HG03159 (cell line): ENCODE measurements around the gene SPCS2.
"Not testable (repeated sequence)": the region's sequence is repeated elsewhere in the genome, so short reads cannot be mapped to it uniquely, and the experiment has no call there.

Experiments
- ATAC-seq: cut with Tn5 transposase; IDR thresholded peaks from one replicate; pipeline ENCODE4 v1.9.1; 2021; ENCODE audit warnings: mild to moderate bottlenecking, moderate library complexity; ENCODE audit not compliant: unreplicated experiment

SPCS2 gene

GRCh38 chr11:75000975-75001354, 51.9 kb downstream of the SPCS2 start:
- no peak for ATAC-seq

DNA sequence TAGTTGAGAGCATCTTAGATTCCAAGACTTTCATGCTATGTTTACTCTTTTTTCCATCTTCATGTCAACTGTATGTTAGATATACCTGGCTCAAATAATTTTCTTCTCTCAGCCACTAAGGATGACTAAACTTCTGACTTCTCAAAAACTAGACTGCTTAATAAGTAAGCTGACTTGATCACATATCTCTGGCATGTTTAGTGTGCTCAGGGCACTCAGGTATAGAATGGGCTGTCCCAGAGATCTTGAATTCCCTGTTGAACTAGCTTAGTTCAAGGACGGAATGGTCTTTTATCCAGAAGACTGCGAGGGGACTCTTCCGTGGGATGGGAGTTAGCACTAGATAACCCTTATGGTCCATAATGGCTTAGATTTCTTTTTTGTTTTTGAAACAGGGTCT, 52.6 kb downstream of the SPCS2 start:
- no peak for ATAC-seq

- ATAC-seq = no peak
Observed at GRCh38 chr11:75002516-75002915, 53.5 kb downstream of the SPCS2 start.

GRCh38 chr11:75004215-75004614, 55.1 kb downstream of the SPCS2 start:
- no peak for ATAC-seq

DNA sequence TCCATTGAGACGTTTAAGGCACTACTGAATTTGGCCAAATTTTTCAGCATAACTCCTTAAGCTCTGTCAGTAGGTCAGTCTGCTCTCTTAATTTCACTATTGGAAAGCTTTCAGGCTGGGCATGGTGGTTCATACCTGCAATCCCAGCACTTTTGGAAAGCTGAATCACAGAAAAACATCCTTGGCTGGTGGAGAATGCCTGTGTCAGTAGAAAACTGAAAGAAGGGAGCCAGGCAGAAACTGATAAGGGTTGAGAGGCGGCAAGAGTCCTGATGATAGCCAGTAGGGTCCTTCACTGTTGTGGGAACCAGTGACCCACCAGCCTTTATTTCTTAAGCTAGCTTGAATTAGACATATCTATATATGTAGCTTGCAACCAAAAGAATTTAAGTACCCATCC, 62.3 kb downstream of the SPCS2 start:
- no peak for ATAC-seq

- ATAC-seq = no peak
Observed at GRCh38 chr11:75011872-75012271, 62.8 kb downstream of the SPCS2 start.

DNA sequence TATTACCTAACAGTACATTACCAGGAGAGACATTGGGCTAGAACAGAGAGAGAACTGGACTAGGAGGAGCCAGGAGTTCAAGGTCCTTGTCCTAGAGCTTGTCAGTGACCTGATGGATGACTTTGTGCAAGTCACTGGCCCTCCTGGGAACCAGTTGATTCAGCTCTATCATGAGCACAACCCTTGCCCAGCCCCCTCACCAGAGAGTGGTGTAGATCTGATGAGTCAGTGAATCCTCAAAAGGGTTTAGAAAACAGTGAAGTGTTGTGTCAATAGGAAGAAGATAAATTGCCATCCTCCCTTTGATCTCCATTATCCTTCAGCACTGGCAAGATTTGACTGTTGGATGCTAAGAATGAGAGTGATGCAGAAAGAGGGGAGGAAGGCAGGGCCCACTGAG, 64.0 kb downstream of the SPCS2 start:
- no peak for ATAC-seq

- no peak for ATAC-seq
Observed at GRCh38 chr11:75014129-75014528, 65.1 kb downstream of the SPCS2 start.

DNA sequence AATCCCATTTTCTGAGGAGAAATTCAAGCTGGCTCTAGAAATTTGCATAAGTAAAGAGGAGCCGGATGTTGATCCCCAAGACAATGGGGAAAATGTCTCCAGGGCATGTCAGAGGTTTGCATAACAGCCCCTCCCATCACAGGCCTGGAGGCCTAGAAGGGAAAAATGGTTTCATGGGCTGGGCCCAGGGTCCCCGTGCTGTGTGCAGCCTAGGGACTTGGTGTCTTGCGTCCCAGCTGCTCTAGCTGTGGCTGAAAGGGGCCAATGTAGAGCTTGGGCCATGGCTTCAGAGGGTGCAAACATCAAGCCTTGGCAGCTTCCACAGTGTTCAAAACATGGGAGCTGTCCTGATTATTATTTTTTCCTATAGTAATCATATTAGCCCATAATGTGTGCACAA, 70.1 kb downstream of the SPCS2 start:
- ATAC-seq = not testable (repeated sequence)

GRCh38 chr11:75020328-75020727, 71.3 kb downstream of the SPCS2 start:
- not testable (repeated sequence) for ATAC-seq

GRCh38 chr11:75022296-75022695, 73.2 kb downstream of the SPCS2 start:
- ATAC-seq = peak; percentile 58

DNA sequence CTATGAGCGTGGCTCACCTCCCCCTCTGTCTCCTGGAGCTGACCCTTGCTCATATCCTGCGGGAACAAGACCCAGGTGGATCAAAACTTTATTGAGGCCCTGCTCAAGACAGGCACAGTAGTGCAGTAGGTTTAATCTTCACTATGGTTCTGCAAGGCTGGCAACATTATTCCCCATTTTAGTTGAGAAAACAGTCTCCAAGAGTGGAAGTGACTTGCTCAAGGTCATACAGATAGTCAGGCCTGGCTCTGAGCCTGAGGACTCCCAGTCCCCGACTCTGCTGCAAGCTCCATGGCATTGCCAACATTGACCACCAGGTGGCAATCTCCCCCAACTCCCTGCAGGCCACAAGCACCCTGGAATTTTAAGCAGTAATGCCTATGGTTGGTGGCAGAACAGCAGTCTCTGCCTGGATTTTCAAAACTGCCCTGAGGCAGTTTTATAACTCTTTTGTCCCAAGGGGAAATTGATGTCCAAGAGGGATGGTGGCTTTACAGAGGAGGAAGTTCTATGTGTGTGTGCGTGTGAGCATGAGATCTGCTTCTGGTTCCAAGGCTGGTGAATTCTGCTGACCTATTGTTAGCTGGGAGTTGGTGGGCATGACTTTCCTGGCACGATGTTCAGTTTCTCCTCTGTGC, 73.8 kb downstream of the SPCS2 start:
- ATAC-seq = peak; percentile 76

DNA sequence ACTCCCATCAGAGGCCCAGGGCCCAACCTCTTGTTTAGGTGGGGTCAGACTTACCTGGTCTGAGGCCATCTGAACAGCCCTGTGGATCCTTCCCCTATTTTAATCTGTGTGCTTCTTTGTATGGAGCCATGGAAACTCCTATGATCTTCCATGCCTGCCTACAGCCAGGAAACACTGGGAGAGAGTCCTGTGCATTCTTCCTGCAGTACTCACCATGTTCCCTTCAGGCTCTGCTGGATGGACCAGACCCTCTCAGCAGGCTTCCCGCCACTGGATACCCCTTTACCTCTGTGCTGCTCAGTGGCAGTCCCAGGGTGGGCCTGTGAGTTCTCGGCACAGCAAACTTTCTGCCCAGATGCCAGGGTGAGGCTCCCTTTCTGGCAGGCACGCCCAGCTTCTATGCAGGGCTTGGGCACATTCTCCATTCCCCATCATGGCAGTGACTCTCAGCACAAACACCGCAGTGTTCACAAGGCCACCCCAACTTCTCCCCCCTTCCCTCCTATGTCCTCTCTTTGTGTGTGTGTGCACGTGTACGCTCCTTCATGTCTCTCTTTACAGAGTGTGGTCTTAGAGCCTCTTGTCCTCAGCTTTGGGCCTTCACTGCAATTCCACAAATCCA, 74.5 kb downstream of the SPCS2 start:
- ATAC-seq = no peak

- no peak for ATAC-seq
Observed at GRCh38 chr11:75024068-75024449, 75.0 kb downstream of the SPCS2 start.

DNA sequence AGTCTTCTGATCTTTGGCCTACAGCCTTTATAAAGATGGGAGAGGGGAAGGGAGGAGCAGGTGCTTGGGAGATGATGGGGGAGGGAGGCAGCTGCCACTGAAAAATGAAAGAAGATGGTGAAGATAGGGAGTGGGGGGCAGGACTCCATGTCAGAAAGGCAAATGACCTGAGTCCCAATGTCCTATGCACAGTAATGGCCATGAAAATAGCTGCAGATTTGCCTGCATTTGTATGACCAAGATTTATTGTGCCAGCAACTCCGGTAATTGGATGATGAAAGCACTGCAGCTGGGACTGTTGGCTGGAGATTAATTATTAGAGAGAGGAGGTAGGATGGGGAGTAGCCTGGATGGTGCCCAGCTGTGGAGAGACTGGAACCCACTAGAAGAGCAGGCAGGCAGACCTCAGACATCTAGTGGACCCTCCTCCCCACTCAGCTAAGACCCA, 75.7 kb downstream of the SPCS2 start:
- ATAC-seq = no peak

- no peak for ATAC-seq
Observed at GRCh38 chr11:75025561-75025960, 76.5 kb downstream of the SPCS2 start.

DNA sequence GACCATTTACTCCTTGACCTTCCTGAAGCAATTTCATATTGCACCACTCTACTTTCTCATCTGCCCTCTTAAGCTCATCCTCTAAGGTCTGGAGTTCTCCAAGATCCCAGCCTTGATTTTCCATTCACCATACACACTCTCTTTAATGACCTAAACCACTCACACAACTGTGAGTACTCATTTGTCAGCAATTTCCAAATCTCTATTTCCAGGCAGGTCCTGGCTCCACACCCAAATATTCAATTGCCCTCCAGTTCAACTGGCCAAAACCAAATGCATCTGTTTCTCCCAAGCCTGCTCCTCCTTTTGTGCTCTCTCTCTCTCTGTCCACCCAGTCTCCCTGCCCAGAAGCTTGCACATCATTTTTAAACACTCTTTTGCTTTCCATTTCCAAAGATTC, 79.3 kb downstream of the SPCS2 start:
- ATAC-seq = no peak
